ENCODE measurements around the gene CEP55. TPM values are rescaled to one million over a fixed set of nuclear protein-coding genes. Genes with fewer than 3 reads are reported as not detected.

The CEP55 gene
- total and polyA plus RNA-seq, 2 of the 8 experiments (the other 6 are each of a cell fraction or from before 2014, with no cell fraction given) = 7.0 to 19.6 TPM

- Histone ChIP-seq H3K9me3 (ENCODE audit: insufficient read depth in 2 of 2, low read depth in 1 of 2, low read length in 1 of 2) (peaks cover 13 to 18% of the 10 kb centered on the region in 2 experiments), H2AFZ (ENCODE audit: low read length) (no peak overlapping the region), H3K27me3 (replicated peaks in 1 of 4; ENCODE audit: control insufficient read depth in 3 of 4, extremely low read depth in 1 of 4, insufficient read depth in 3 of 4, low read length in 3 of 4) (no peaks in the 10 kb centered on the region), H4K8ac (ENCODE audit: extremely low read depth, insufficient read depth, low read length) (no peak overlapping the region), H2BK12ac (ENCODE audit: low read depth, low read length) (no peak overlapping the region), H3K4me2 (ENCODE audit: insufficient read depth in 1 of 2, low read depth in 2 of 2, low read length in 2 of 2) (no peak overlapping the region), H3K4ac (replicated peaks; ENCODE audit: insufficient read length, low read depth, low read length) (no peak overlapping the region), H3K23me2 (ENCODE audit: low read depth, low read length) (no peaks in the 10 kb centered on the region), H2BK120ac (replicated peaks; ENCODE audit: low read depth, low read length) (no peak overlapping the region), H4K91ac (replicated peaks; ENCODE audit: insufficient read length, low read length) (no peak overlapping the region), H3K56ac (replicated peaks; ENCODE audit: insufficient read length, low read depth, low read length) (no peak overlapping the region), H3K9ac (replicated peaks in 1 of 4; ENCODE audit: extremely low read depth in 1 of 4, low read depth in 3 of 4, low read length in 3 of 4) (no peak overlapping the region), H3K18ac (ENCODE audit: extremely low read depth, low read length) (no peak overlapping the region), H2BK5ac (ENCODE audit: low read depth, low read length) (no peak overlapping the region), H3K4me3 (ENCODE audit: extremely low read depth in 1 of 4, insufficient read depth in 2 of 4, low read depth in 3 of 4, low read length in 4 of 4) (no peak overlapping the region), H3K36me3 (ENCODE audit: control insufficient read depth in 2 of 4, insufficient read depth in 4 of 4, low read length in 3 of 4) (peaks cover 22 to 60% (median 49%) of the 10 kb centered on the region in 4 experiments), H4K20me1 (replicated peaks in 1 of 2; ENCODE audit: control insufficient read depth in 1 of 2, insufficient read depth in 2 of 2, low read length in 2 of 2) (no peaks in the 10 kb centered on the region), H3K27ac (ENCODE audit: low read depth, low read length) (no peak overlapping the region), H3K79me1 (ENCODE audit: low read depth, low read length) (no peaks in the 10 kb centered on the region), H2BK20ac (ENCODE audit: low read length) (no peak overlapping the region), H3K4me1 (replicated peaks in 1 of 4; ENCODE audit: control insufficient read depth in 3 of 4, insufficient read depth in 4 of 4, low read length in 3 of 4) (no peaks in the 10 kb centered on the region; a peak in 1 of 7 replicates), H2AK5ac (ENCODE audit: low read depth, low read length) (no peak overlapping the region), H4K5ac (ENCODE audit: insufficient read length, low read depth, low read length) (no peak overlapping the region), H3K79me2 (ENCODE audit: control insufficient read depth in 1 of 2, insufficient read depth in 2 of 2, low read length in 2 of 2) (no peaks in the 10 kb centered on the region), H3K14ac (ENCODE audit: insufficient read length) (no peak overlapping the region), H3K23ac (ENCODE audit: insufficient read length) (no peak overlapping the region), H2BK15ac (ENCODE audit: low read length) (no peak overlapping the region)
- 88% methylated on average over 1 of the region's 1 CpG; no CpG with 5 or more reads in 1 of the 2 experiments for WGBS, 2 experiments (ENCODE audit: extremely low coverage in 1 of 2, insufficient coverage in 1 of 2, insufficient read length in 1 of 2, insufficient replicate concordance in 2 of 2, low coverage in 1 of 2, low lambda C conversion rate in 2 of 2, missing lambda C conversion rate in 1 of 2)
- FAIRE-seq = no peak
- POLR2A ChIA-PET (ENCODE audit: partially characterized antibody) = no interaction called here
- CTCF ChIA-PET (ENCODE audit: partially characterized antibody) = interaction anchor here (1.2 to 11.4 kb wide), 4 partner anchors 19 to 138 kb away, joined by 4 to 201 read pairs (median 54); partner anchors contain the start of gene MYOF
- DNase-seq (ENCODE audit: low read depth in 1 of 2, low spot score in 2 of 2) = no peak
- TF ChIP-seq CBX5 (IDR thresholded peaks at IDR 0.05; ENCODE audit: low read depth, low read length) (no peak), JUN (IDR thresholded peaks at IDR 0.05; ENCODE audit: low read depth, low read length) (no peak), HDAC2 (IDR thresholded peaks at IDR 0.05; ENCODE audit: borderline replicate concordance in 1 of 2, low read depth in 2 of 2, low read length in 2 of 2) (no peak), HDAC6 (IDR thresholded peaks at IDR 0.05; ENCODE audit: low read depth, low read length) (no peak), CHD1 (IDR thresholded peaks at IDR 0.05; ENCODE audit: low read depth, low read length) (no peak), YY1 (IDR thresholded peaks at IDR 0.05; ENCODE audit: low read depth, low read length) (no peak)
Observed at GRCh38 chr10:93516006-93516380, 19.6 kb downstream of the CEP55 start.

Measured in H1 (cell line).